NT2/D1 (cell line): ENCODE results near the gene SIPA1L2.

ENCODE experiments used
- DNase-seq: peaks from one replicate; pipeline ENCODE4 v3.0.0-alpha.2; 2011; ENCODE audit warnings: low read depth, low spot score
- H3K27me3 ChIP-seq: 2 replicates; pipeline ENCODE4 v1.6.0; 2011; ENCODE audit warnings: mild to moderate bottlenecking; ENCODE audit not compliant: insufficient read length, insufficient read depth
- H3K36me3 ChIP-seq: 2 replicates; pipeline ENCODE4 v1.6.1; 2011; ENCODE audit warnings: mild to moderate bottlenecking, low read length, mixed read lengths; ENCODE audit not compliant: insufficient read depth, insufficient read length
- H3K4me1 ChIP-seq: 2 replicates; pipeline ENCODE4 v1.5.1; 2011; ENCODE audit not compliant: insufficient read depth, insufficient read length
- H3K4me3 ChIP-seq: 2 replicates; pipeline ENCODE4 v1.5.1; 2011; ENCODE audit warnings: low read depth; ENCODE audit not compliant: insufficient read length
- H3K9ac ChIP-seq: 2 replicates; pipeline ENCODE4 v1.6.0; 2011; ENCODE audit warnings: low read depth; ENCODE audit not compliant: insufficient read length
- H3K9me3 ChIP-seq: 2 replicates; pipeline ENCODE4 v1.5.1; 2011; ENCODE audit warnings: mild to moderate bottlenecking, low read length; ENCODE audit not compliant: insufficient read depth
- SUZ12 ChIP-seq: IDR thresholded peaks from 2 replicates; pipeline ENCODE4 v1.6.1; 2011; ENCODE audit not compliant: insufficient read length, insufficient read depth; ENCODE audit errors: extremely low read depth
- YY1 ChIP-seq: IDR thresholded peaks from 2 replicates; pipeline ENCODE4 v1.6.1; 2011; ENCODE audit not compliant: insufficient read length, insufficient read depth
- ZNF274 ChIP-seq: IDR thresholded peaks from 2 replicates; pipeline ENCODE4 v1.6.1; 2011; ENCODE audit warnings: mild to moderate bottlenecking, low read depth, low read length

SIPA1L2 gene

DNA sequence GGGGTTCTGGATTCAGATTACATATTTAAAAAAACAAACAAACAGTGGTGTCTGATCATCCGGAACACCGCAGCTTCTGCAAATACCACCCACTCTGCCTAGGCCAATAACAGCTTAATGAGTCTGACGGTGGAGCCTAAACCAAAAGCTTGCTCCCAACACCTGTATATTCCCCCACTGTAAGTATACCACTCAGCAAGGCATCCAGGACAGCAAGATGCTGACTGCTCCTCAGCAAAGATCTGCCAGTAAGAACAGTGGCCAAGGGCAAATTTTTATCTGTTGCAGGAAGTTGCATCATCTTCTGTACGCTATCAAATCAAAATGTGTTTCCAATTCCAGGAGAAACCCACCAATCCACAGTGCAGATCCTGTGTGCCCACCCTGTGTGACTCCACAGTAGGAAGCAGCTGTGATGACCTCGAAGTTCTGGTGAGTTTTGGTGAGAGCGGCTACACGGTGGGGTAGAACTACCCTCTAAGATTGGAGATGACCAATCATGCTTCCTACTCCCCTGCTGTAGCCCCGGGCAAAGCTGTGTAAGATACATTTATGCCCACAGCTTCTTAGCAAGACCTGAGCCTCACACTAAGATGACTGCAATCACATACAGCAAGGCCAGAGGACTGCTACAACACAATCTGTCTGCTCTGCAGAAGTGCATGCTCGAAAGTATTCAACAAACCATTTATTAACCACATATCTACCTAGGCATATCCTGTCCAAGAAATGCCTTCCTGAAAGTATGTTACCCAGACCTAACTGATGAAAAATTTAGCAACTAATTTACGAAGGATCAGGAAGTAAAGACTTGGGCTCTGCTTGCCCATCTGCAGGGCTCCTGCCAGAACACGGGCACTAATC is 30.5 kb downstream of the SIPA1L2 start:
- Histone ChIP-seq H3K4me1 (peaks cover 5% of the 10 kb centered on the region), H3K9me3 (no peaks in the 10 kb centered on the region), H3K27me3 (no peaks in the 10 kb centered on the region), H3K36me3 (peaks cover 26% of the 10 kb centered on the region), H3K9ac (no peak overlapping the region), H3K4me3 (no peak overlapping the region)
- DNase-seq = no peak
- TF ChIP-seq SUZ12 (no peak), YY1 (no peak), ZNF274 (no peak)

DNA sequence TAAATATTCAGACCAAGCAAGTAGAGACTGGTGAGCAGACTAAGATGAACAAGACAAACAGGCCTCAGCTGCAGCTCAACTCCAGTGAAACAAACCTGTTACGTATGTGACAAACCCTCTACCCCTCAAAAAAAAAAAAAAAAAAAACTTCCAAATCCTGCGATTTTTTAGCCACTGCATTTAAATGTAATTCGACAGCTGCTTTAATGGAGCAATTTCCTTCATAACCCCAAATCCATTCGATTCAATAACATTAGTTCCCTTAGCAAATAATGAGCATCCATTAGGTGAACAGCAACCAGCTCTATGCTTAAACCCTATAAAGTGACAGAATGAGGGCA is 31.1 kb downstream of the SIPA1L2 start:
- Histone ChIP-seq H3K4me1 (peaks cover 9% of the 10 kb centered on the region), H3K36me3 (peaks cover 25% of the 10 kb centered on the region), H3K9me3 (no peaks in the 10 kb centered on the region), H3K27me3 (no peaks in the 10 kb centered on the region), H3K4me3 (no peak overlapping the region), H3K9ac (no peak overlapping the region)
- DNase-seq = no peak
- TF ChIP-seq ZNF274 = no peak
- no peak for TF ChIP-seq YY1
- TF ChIP-seq SUZ12 = no peak

DNA sequence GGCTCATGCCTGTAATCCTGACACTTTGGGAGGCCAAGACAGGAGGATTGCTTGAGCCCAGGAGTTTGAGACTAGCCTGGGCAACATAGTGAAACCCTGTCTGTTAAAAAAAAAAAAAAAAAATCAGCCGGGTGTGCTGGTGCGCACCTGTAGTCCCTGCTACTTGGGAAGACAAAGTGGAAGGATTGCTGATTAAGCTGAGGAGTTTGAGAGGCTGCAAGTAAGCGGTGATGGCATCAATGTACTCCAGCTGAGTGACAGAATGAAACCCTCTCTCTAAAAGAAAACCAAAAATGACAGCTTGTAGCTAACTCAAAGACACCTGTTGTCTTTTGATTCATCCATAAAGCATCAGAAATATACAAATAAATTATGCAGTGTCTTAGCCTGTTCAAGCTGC is 31.8 kb downstream of the SIPA1L2 start:
- no peak for TF ChIP-seq YY1
- no peak for TF ChIP-seq ZNF274
- TF ChIP-seq SUZ12 = no peak
- Histone ChIP-seq H3K4me1 (peaks cover 9% of the 10 kb centered on the region), H3K4me3 (no peak overlapping the region), H3K9me3 (no peaks in the 10 kb centered on the region), H3K36me3 (peaks cover 20% of the 10 kb centered on the region), H3K27me3 (no peaks in the 10 kb centered on the region), H3K9ac (no peak overlapping the region)
- DNase-seq = no peak

DNA sequence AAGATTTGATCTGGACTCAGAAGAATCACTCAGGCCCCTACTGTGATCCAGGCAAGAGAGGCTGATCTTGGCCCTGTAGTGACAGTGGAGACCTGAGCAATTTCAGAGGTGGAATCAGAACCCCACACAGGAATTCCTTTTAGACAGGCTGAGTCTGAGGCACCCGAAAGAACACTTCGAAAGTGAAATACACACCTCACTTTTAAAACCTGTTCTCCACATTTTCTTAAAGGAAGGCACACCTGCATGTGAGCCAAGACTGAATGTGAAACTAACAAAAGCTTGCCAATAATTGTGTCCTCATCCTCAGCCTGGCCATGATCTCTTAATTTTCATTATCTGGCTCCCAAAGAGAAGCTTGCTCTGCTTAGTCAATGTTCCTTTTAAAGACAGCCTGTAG is 32.2 kb downstream of the SIPA1L2 start:
- H3K9me3 ChIP-seq = no peaks in the 10 kb centered on the region
- no peak overlapping the region for H3K4me3 ChIP-seq
- TF ChIP-seq YY1 (no peak), SUZ12 (no peak), ZNF274 (no peak)
- H3K36me3 ChIP-seq = peaks cover 16% of the 10 kb centered on the region
- peaks cover 9% of the 10 kb centered on the region for H3K4me1 ChIP-seq
- DNase-seq = no peak
- H3K9ac ChIP-seq = no peak overlapping the region
- H3K27me3 ChIP-seq = no peaks in the 10 kb centered on the region

DNA sequence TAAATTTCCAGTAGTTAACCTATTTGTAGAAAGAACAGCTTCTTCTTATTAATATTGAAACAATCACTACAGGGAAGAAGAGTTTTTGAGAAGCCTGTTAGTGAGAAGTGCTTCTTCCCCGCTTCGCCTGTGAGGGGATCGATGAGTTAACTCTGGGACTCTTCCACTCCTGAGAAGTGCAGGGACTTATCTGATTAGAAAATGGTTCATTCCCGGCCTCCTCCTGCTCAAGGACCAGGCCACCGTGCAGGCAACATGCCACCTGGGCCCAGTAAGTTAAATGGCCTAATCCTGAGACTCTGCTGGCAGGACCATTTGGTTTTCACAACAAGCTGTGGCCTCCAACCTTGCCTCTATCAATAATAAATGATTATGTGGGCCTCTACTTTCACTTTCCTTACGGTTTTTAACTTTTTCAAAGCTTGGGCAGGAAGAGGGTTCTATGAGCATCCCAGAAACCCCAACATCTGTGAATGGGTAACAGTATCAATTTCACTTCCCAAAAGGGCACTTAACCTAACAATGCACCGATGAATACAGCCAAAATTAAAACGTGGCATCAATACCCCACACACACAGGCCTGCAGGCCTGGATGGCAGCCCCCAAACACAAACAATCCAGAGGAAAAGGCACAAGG is 33.1 kb downstream of the SIPA1L2 start:
- DNase-seq = no peak
- Histone ChIP-seq H3K4me1 (peaks cover 9% of the 10 kb centered on the region), H3K9ac (no peak overlapping the region), H3K9me3 (no peaks in the 10 kb centered on the region), H3K27me3 (no peaks in the 10 kb centered on the region), H3K36me3 (peaks cover 12% of the 10 kb centered on the region), H3K4me3 (no peak overlapping the region)
- no peak for TF ChIP-seq ZNF274
- TF ChIP-seq SUZ12 = no peak
- TF ChIP-seq YY1 = no peak

DNA sequence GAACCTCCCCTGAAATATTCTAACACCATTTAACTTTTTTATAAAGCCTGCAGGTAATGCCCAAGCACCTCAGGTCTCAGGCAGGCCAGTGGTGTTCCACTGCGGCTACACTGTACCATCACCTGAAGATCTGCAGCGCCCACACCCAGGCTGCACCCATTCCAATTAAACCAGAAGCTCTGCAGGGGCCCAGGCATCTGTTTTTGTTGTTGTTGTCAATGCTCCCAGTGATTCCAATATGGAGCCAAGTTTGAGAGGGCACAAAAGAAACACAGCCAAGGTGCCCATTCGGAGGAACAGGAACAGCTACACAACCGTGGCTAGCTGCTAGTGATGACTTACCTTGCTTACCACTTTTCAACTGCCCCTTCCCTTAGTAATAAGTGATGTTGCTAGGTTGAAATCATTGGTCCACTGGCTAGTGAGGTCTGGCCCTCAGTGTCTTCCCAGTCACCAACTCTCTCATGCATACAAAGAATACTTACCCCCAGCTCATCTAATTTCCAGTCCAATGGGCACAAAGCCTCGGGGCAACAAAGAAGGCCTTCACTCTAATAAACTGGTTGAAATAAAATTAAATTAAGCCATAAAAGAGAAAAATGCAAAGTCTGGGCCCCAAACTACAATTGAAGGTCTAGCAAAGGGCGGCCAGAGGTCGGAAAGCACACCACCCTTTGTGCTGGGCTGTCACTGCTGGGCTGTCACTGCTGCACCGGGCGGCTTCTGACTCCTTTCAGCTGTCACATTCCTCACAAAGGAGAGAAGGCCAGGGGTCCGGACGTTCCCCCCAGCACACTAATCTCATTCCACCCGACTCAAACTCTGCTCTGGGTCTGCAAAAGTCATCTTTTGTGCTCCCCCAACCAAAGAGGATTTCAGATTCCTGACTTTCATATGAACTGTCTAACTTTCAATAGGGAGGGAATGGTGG is 34.9 kb downstream of the SIPA1L2 start:
- no peak for DNase-seq
- TF ChIP-seq YY1 = no peak
- TF ChIP-seq SUZ12 = no peak
- no peak for TF ChIP-seq ZNF274
- Histone ChIP-seq H3K4me3 (no peak overlapping the region), H3K36me3 (peaks cover 9% of the 10 kb centered on the region), H3K4me1 (peaks cover 4% of the 10 kb centered on the region), H3K27me3 (no peaks in the 10 kb centered on the region), H3K9me3 (no peaks in the 10 kb centered on the region), H3K9ac (no peak overlapping the region)
